MM.1S (cell line): Measurements from ENCODE around the gene KCNMA1.

Source experiments
- EZH2 ChIP-seq: fragments of 300-600 bp; sonication (generic); optimal IDR thresholded peaks from 2 replicates; pipeline ENCODE3; 2017; ENCODE audit warnings: low read depth, mild to moderate bottlenecking, antibody characterized with exemption, low read length, mixed read lengths
- EZH2phosphoT487 ChIP-seq: fragments of 300-600 bp; sonication (generic); IDR thresholded peaks from 2 replicates; pipeline ENCODE4 v1.6.1; 2018; ENCODE audit warnings: antibody characterized with exemption, low read length
- TF ChIP-seq, protein P1 (sequence below): fragments of 300-600 bp; sonication (generic); IDR thresholded peaks from 2 replicates; pipeline ENCODE4 v1.5.1; 2016; ENCODE audit warnings: antibody characterized with exemption, low read length, mixed read lengths

DNA sequence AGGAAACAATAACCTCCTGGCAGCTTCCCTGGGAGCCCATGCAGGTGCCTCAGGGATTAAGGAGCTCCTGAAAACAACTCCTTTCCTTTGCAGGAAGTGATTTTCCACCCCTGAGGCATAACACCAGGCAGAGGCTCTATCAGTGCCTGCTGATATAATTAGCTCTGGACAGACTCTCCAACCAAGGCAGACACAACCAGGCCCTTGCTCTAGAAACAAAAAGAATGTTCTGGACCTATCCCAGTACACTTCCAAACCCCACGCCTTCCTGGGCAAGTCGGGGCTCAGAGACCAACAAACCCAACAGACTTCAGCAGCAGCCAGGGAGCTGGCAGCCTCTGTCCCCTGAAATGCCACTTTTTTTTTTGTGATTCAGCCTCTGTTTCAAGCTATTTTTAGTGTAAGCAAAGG, 247.1 kb downstream of the KCNMA1 start:
- TF ChIP-seq, protein P1, sequence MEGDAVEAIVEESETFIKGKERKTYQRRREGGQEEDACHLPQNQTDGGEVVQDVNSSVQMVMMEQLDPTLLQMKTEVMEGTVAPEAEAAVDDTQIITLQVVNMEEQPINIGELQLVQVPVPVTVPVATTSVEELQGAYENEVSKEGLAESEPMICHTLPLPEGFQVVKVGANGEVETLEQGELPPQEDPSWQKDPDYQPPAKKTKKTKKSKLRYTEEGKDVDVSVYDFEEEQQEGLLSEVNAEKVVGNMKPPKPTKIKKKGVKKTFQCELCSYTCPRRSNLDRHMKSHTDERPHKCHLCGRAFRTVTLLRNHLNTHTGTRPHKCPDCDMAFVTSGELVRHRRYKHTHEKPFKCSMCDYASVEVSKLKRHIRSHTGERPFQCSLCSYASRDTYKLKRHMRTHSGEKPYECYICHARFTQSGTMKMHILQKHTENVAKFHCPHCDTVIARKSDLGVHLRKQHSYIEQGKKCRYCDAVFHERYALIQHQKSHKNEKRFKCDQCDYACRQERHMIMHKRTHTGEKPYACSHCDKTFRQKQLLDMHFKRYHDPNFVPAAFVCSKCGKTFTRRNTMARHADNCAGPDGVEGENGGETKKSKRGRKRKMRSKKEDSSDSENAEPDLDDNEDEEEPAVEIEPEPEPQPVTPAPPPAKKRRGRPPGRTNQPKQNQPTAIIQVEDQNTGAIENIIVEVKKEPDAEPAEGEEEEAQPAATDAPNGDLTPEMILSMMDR = no peak
- no peak for TF ChIP-seq EZH2
- no peak for TF ChIP-seq EZH2phosphoT487
